K562 (cell line): Measurements from ENCODE around the gene STIM1. TPM values are rescaled to one million over a fixed set of nuclear protein-coding genes. Genes with fewer than 3 reads are reported as not detected.

ENCODE experiments used
- ATAC-seq: fragments of 200-7000 bp; cut with Tn5 transposase; 3 replicates; pipeline ENCODE4 v1.9.1; 2020; ENCODE audit warnings: moderate library complexity
- BruUV-seq: library from RNA; stranded (reverse); fragments of 400-500 nt; replicated peaks from 2 replicates; lab custom pipeline; 2021; lab: Mats Ljungman, UMichigan
- CTCF ChIA-PET: fragments of 300-600 bp; formaldehyde crosslinking; extraction: SDS; loops from one replicate; lab custom pipeline; 2021; ENCODE audit warnings: low intra/inter-chr PET ratio; lab: Yijun Ruan, JAX
- POLR2A ChIA-PET: fragments of 300-600, 350-650 bp; sonication (Branson Sonifier 250); formaldehyde crosslinking; extraction: SDS; loops from one replicate; lab custom pipeline; 2021; ENCODE audit warnings: antibody characterized with exemption, inconsistent platforms; lab: Yijun Ruan, JAX
- DNase-seq, 4 experiments: peaks; one replicate each; pipeline versions ENCODE4 v3.0.0 to v3.0.0-alpha.2; 2011 to 2018; ENCODE audit warnings: low spot score in 3 of 4, mixed read lengths in 3 of 4; ENCODE audit errors: extremely low read depth in 1 of 4
- FAIRE-seq: peaks from 2 replicates; lab custom pipeline; 2011; peaks lifted over from hg19 to GRCh38; lab: Jason Lieb, UNC
- H2AFZ ChIP-seq: 2 replicates; pipeline ENCODE4 v1.6.0; 2011; ENCODE audit warnings: low read depth, low read length, control low read depth, inconsistent platforms
- H3K27ac ChIP-seq: fragments of 200-600 bp; 3 replicates; pipeline ENCODE4 v1.8.0; 2011; ENCODE audit warnings: low read depth, mild to moderate bottlenecking, control low read depth, inconsistent platforms, low read length, moderate library complexity, mixed read lengths; ENCODE audit errors: extremely low read depth
- H3K27me3 ChIP-seq, 2 experiments: fragments of 300-600 bp in 1 of 2; 2 replicates in 1 of 2; 3 replicates in 1 of 2; pipeline versions ENCODE4 v1.6.0 to v1.8.0; 2011; ENCODE audit warnings: inconsistent platforms in 2 of 2, low read length in 2 of 2, mild to moderate bottlenecking in 1 of 2, mixed read lengths in 1 of 2, moderate library complexity in 1 of 2; ENCODE audit not compliant: control insufficient read depth in 2 of 2, insufficient read depth in 2 of 2
- H3K36me3 ChIP-seq: fragments of 300-600 bp; 3 replicates; pipeline ENCODE4 v1.8.0; 2011; ENCODE audit warnings: mild to moderate bottlenecking, low read length, inconsistent platforms; ENCODE audit not compliant: control insufficient read depth, insufficient read depth
- H3K4me1 ChIP-seq, 2 experiments: fragments of 200-600 bp in 1 of 2; replicated peaks in 1 of 2; 2 replicates in 1 of 2; 3 replicates in 1 of 2; pipeline versions ENCODE4 v1.5.1 to v1.8.0; 2011; ENCODE audit warnings: inconsistent platforms in 2 of 2, low read length in 2 of 2, mild to moderate bottlenecking in 1 of 2, mixed read lengths in 1 of 2, moderate library complexity in 1 of 2; ENCODE audit not compliant: control insufficient read depth in 2 of 2, insufficient read depth in 2 of 2
- H3K4me2 ChIP-seq: 2 replicates; pipeline ENCODE4 v1.6.1; 2011; ENCODE audit warnings: low read length, control low read depth, inconsistent platforms, mixed read lengths; ENCODE audit not compliant: insufficient read depth
- H3K4me3 ChIP-seq: fragments of 200-600 bp; sonication (generic), shearing (Covaris generic); 2 replicates; pipeline ENCODE4 v1.5.1; 2016; ENCODE audit warnings: control low read depth, inconsistent platforms
- H3K79me2 ChIP-seq: fragments of 200-600 bp; 3 replicates; pipeline ENCODE4 v1.8.0; 2011; ENCODE audit warnings: low read length, inconsistent platforms; ENCODE audit not compliant: control insufficient read depth, insufficient read depth
- H3K9ac ChIP-seq, 2 experiments: 2 replicates each; pipeline versions ENCODE4 v1.6.0 to v1.6.1; 2011; ENCODE audit warnings: low read depth in 2 of 2, low read length in 2 of 2, control low read depth in 1 of 2, inconsistent platforms in 1 of 2, mild to moderate bottlenecking in 1 of 2, mixed read lengths in 1 of 2; ENCODE audit not compliant: insufficient read depth in 1 of 2
- H3K9me1 ChIP-seq: one replicate; pipeline ENCODE4 v1.6.0; 2011; ENCODE audit warnings: inconsistent platforms, mild to moderate bottlenecking, low read length, moderate library complexity; ENCODE audit not compliant: control insufficient read depth, insufficient read depth
- H3K9me3 ChIP-seq: replicated peaks from 2 replicates; pipeline ENCODE4 v1.5.1; 2011; ENCODE audit warnings: low read depth, low read length, inconsistent platforms; ENCODE audit not compliant: control insufficient read depth, insufficient read depth
- H4K20me1 ChIP-seq: replicated peaks from 2 replicates; pipeline ENCODE4 v1.6.1; 2011; ENCODE audit warnings: low read length, inconsistent platforms, mixed read lengths; ENCODE audit not compliant: control insufficient read depth, insufficient read depth
- ADNP ChIP-seq: fragments of 200-800 bp; sonication (Bioruptor generic); IDR thresholded peaks from 2 replicates; pipeline ENCODE4 v1.6.1; 2016; ENCODE audit warnings: missing genetic modification characterization, missing compliant biosample characterization
- CEBPB ChIP-seq: fragments of 450-650 bp; IDR thresholded peaks from 2 replicates; pipeline ENCODE4 v1.6.1; 2016; ENCODE audit warnings: missing genetic modification characterization, missing compliant biosample characterization
- E2F1 ChIP-seq: sonication (generic); formaldehyde crosslinking; IDR thresholded peaks from 2 replicates; pipeline ENCODE4 v1.8.1; 2023; ENCODE audit warnings: mild to moderate bottlenecking, missing genetic modification reagents, moderate library complexity
- FOSL1 ChIP-seq: fragments of 200-800 bp; sonication (Bioruptor generic); conservative IDR thresholded peaks from 2 replicates; pipeline ENCODE4 v1.6.1; 2016; ENCODE audit warnings: missing genetic modification characterization, missing compliant biosample characterization
- FOXA3 ChIP-seq, 2 experiments: fragments of 450-650 bp in 1 of 2; sonication (generic) in 1 of 2; formaldehyde crosslinking; IDR thresholded peaks in 1 of 2; conservative IDR thresholded peaks in 1 of 2; 2 replicates each; pipeline versions ENCODE4 v1.4.0 to v1.8.0; 2020 to 2022; ENCODE audit warnings: mild to moderate bottlenecking in 2 of 2, missing genetic modification reagents in 1 of 2
- HMBOX1 ChIP-seq: sonication (generic); IDR thresholded peaks from 2 replicates; pipeline ENCODE4 v1.6.1; 2016
- KLF1 ChIP-seq: fragments of 450-650 bp; IDR thresholded peaks from 2 replicates; pipeline ENCODE4 v1.6.1; 2016; ENCODE audit warnings: missing genetic modification characterization, missing compliant biosample characterization
- MCM5 ChIP-seq: fragments of 450-650 bp; IDR thresholded peaks from 2 replicates; pipeline ENCODE4 v1.6.1; 2016; ENCODE audit warnings: low read depth
- MTF1 ChIP-seq: fragments of 250-450 bp; sonication (Bioruptor Pico); IDR thresholded peaks from 2 replicates; pipeline ENCODE4 v1.9.0; 2021; ENCODE audit warnings: moderate library complexity, mild to moderate bottlenecking, inconsistent platforms, borderline replicate concordance
- PHF21A ChIP-seq: fragments of 450-650 bp; IDR thresholded peaks from 2 replicates; pipeline ENCODE4 v1.6.1; 2017; ENCODE audit warnings: low read depth, borderline replicate concordance
- POLR2A ChIP-seq: fragments of 450-650 bp; conservative IDR thresholded peaks from 2 replicates; pipeline ENCODE4 v1.6.1; 2016
- POLR2G ChIP-seq: fragments of 200-400 bp; formaldehyde crosslinking; IDR thresholded peaks from 2 replicates; pipeline ENCODE4 v1.6.1; 2017; ENCODE audit warnings: low read depth, mild to moderate bottlenecking, antibody characterized with exemption, low read length, moderate library complexity
- SNRNP70 ChIP-seq: fragments of 200-400 bp; formaldehyde crosslinking; optimal IDR thresholded peaks from 2 replicates; pipeline ENCODE3; 2017; ENCODE audit warnings: low read depth, low read length
- TCF7L2 ChIP-seq: fragments of 150-350 bp; IDR thresholded peaks from 2 replicates; pipeline ENCODE4 v1.6.1; 2016; ENCODE audit warnings: low read depth, mild to moderate bottlenecking, low read length, moderate library complexity
- TRIM28 ChIP-seq: fragments of 450-650 bp; IDR thresholded peaks from 2 replicates; pipeline ENCODE4 v1.6.1; 2017
- ZNF23 ChIP-seq: fragments of 250-450 bp; sonication (Bioruptor Pico); IDR thresholded peaks from 2 replicates; pipeline ENCODE4 v1.4.0; 2020; ENCODE audit warnings: mild to moderate bottlenecking
- ZNF668 ChIP-seq: fragments of 250-450 bp; sonication (Bioruptor Pico); IDR thresholded peaks from 2 replicates; pipeline ENCODE4 v1.8.0; 2022; ENCODE audit warnings: mild to moderate bottlenecking, inconsistent platforms
- ZNF766 ChIP-seq: fragments of 200-800 bp; sonication (Bioruptor generic); conservative IDR thresholded peaks from 2 replicates; pipeline ENCODE4 v1.6.1; 2016; ENCODE audit warnings: missing genetic modification characterization, missing compliant biosample characterization
- WGBS: fragments of 100-300 bp; shearing (Covaris generic); methylation state at CpG from one replicate; pipeline ENCODE4 v1.1.6; 2016; ENCODE audit warnings: low coverage, mixed read lengths; ENCODE audit not compliant: insufficient coverage; ENCODE audit errors: missing lambda C conversion rate; 5-methylcytosine and 5-hydroxymethylcytosine counted together
- in situ Hi-C: fragments of 300-500 bp; cut with MboI; formaldehyde crosslinking; loops from 4 replicates; pipeline ENCODE4 v1.15.0; 2018; ENCODE audit warnings: inconsistent platforms, mixed read lengths
- intact Hi-C: fragments of 100-400 bp; cut with micrococcal nuclease; formaldehyde crosslinking; loops from 2 replicates; pipeline ENCODE4 v1.14.2; 2022
- polyA plus RNA-seq, 8 experiments: library from polyadenylated mRNA; depleted of rRNA in 4 of 8; stranded (reverse) in 5 of 8; unstranded in 3 of 8; fragments of >200 nt; fragmentation: Nextera tagmentation in 2 of 8; fragmentation: Illumina TruSeq in 1 of 8; extraction: Ambion mirVana in 2 of 8; extraction: Trizol in 1 of 8; gene quantifications; 2 replicates each; pipeline versions ENCODE4 v1.2.1 to v1.2.3, GENCODE V29; 2011 to 2014; ENCODE audit warnings: inconsistent platforms in 1 of 8, missing spikeins in 1 of 8
- total RNA-seq, 7 experiments: library from RNA; depleted of rRNA in 6 of 7; stranded (reverse); fragments of >200 nt in 6 of 7; fragmentation: Illumina TruSeq in 2 of 7; extraction: Trizol in 2 of 7; gene quantifications; 2 replicates each; pipeline versions ENCODE4 v1.2.1 to v1.2.3, GENCODE V29; 2011 to 2021; ENCODE audit warnings: low replicate concordance in 1 of 7

Gene STIM1
- total and polyA plus RNA-seq, 9 of the 15 experiments (the other 6 are each of a cell fraction or from before 2014, with no cell fraction given): 7.7 to 50.5 (median 22.5) TPM

- Histone ChIP-seq H3K4me2 (no peak overlapping the region), H3K27me3 (no peaks in the 10 kb centered on the region), H3K79me2 (peaks cover 17% of the 10 kb centered on the region), H3K27ac (no peak overlapping the region), H3K9me1 (no peaks in the 10 kb centered on the region), H2AFZ (no peak overlapping the region), H3K4me1 (peaks cover 0 to 15% of the 10 kb centered on the region in 2 experiments; a peak in 3 of 5 replicates), H4K20me1 (no peaks in the 10 kb centered on the region), H3K36me3 (peaks cover 2% of the 10 kb centered on the region; the same call in 1 of the 3 replicates), H3K9me3 (no peaks in the 10 kb centered on the region), H3K9ac (no peak overlapping the region), H3K4me3 (no peak overlapping the region)
- in situ Hi-C loops (no loop called here), intact Hi-C loops (loop anchor here (1.0 kb wide), 1 partner anchor 129 kb away; no protein-coding TSS in a partner anchor)
- ChIA-PET POLR2A (interaction anchor here (1.0 to 1.2 kb wide), 3 partner anchors 13 to 120 kb away, joined by 3 to 4 read pairs (median 4); no protein-coding TSS in a partner anchor), CTCF (interaction anchor here (0.8 kb wide), 1 partner anchor 130 kb away, joined by 3 read pairs; no protein-coding TSS in a partner anchor)
- DNase-seq (no peak), FAIRE-seq (peak; percentile 11), ATAC-seq (no peak; the same call in 2 of the 3 replicates)
- WGBS: 13% methylated on average over 1 of the region's 1 CpG
- BruUV-seq: no TSS peak
- TF ChIP-seq FOSL1 (tag) (peak; percentile 62; the same call in 1 of the 2 replicates), FOXA3 (CRISPR knock-in tag; conservative IDR thresholded peaks at IDR 0.05 in 1 of 2, IDR thresholded peaks at IDR 0.05 in 1 of 2) (no peak), ZNF668 (CRISPR knock-in tag) (no peak), TRIM28 (no peak), CEBPB (peak; percentile 49; the same call in 1 of the 2 replicates), TCF7L2 (no peak), HMBOX1 (peak; percentile 45; the same call in 1 of the 2 replicates), ZNF23 (CRISPR knock-in tag) (no peak), SNRNP70 (no peak), E2F1 (CRISPR knock-in tag) (no peak), ADNP (no peak), KLF1 (tag) (no peak), POLR2G (no peak), MCM5 (no peak), PHF21A (no peak), POLR2A (no peak), MTF1 (CRISPR knock-in tag) (no peak), ZNF766 (CRISPR knock-in tag) (0 out of 2 replicates have a peak, but pooled peaks have one; percentile 3)
Observed at GRCh38 chr11:3942956-3943497, 87.6 kb downstream of the STIM1 start.
